22Rv1 (cell line): ENCODE measurements around the gene OVOL1.

ENCODE experiments used
- CTCF ChIP-seq: fragments of 450-650 bp; IDR thresholded peaks from 2 replicates; pipeline ENCODE4 v1.5.1; 2017; ENCODE audit warnings: mild to moderate bottlenecking
- ZFX ChIP-seq: fragments of 450-650 bp; IDR thresholded peaks from 2 replicates; pipeline ENCODE4 v1.6.1; 2017; ENCODE audit warnings: antibody characterized with exemption, borderline replicate concordance

- no peak for TF ChIP-seq ZFX
- no peak for TF ChIP-seq CTCF
These were observed 6.3 kb downstream of the OVOL1 start for GRCh38 chr11:65793144-65793581.
